K562 (cell line): ENCODE results near the gene ZNF30. TPM values are rescaled to one million over a fixed set of nuclear protein-coding genes. Genes with fewer than 3 reads are reported as not detected.

ENCODE experiments used
- ATAC-seq: fragments of 200-7000 bp; cut with Tn5 transposase; 3 replicates; pipeline ENCODE4 v1.9.1; 2020; ENCODE audit warnings: moderate library complexity
- BruUV-seq: library from RNA; stranded (reverse); fragments of 400-500 nt; replicated peaks from 2 replicates; lab custom pipeline; 2021; lab: Mats Ljungman, UMichigan
- CTCF ChIA-PET: fragments of 300-600 bp; formaldehyde crosslinking; extraction: SDS; loops from one replicate; lab custom pipeline; 2021; ENCODE audit warnings: low intra/inter-chr PET ratio; lab: Yijun Ruan, JAX
- POLR2A ChIA-PET: fragments of 300-600, 350-650 bp; sonication (Branson Sonifier 250); formaldehyde crosslinking; extraction: SDS; loops from one replicate; lab custom pipeline; 2021; ENCODE audit warnings: antibody characterized with exemption, inconsistent platforms; lab: Yijun Ruan, JAX
- DNase-seq, 4 experiments: peaks; one replicate each; pipeline versions ENCODE4 v3.0.0 to v3.0.0-alpha.2; 2011 to 2018; ENCODE audit warnings: low spot score in 3 of 4, mixed read lengths in 3 of 4; ENCODE audit errors: extremely low read depth in 1 of 4
- FAIRE-seq: peaks from 2 replicates; lab custom pipeline; 2011; peaks lifted over from hg19 to GRCh38; lab: Jason Lieb, UNC
- H2AFZ ChIP-seq: 2 replicates; pipeline ENCODE4 v1.6.0; 2011; ENCODE audit warnings: low read depth, low read length, control low read depth, inconsistent platforms
- H3K27ac ChIP-seq: fragments of 200-600 bp; 3 replicates; pipeline ENCODE4 v1.8.0; 2011; ENCODE audit warnings: low read depth, mild to moderate bottlenecking, control low read depth, inconsistent platforms, low read length, moderate library complexity, mixed read lengths; ENCODE audit errors: extremely low read depth
- H3K27me3 ChIP-seq, 2 experiments: fragments of 300-600 bp in 1 of 2; 2 replicates in 1 of 2; 3 replicates in 1 of 2; pipeline versions ENCODE4 v1.6.0 to v1.8.0; 2011; ENCODE audit warnings: inconsistent platforms in 2 of 2, low read length in 2 of 2, mild to moderate bottlenecking in 1 of 2, mixed read lengths in 1 of 2, moderate library complexity in 1 of 2; ENCODE audit not compliant: control insufficient read depth in 2 of 2, insufficient read depth in 2 of 2
- H3K36me3 ChIP-seq: fragments of 300-600 bp; 3 replicates; pipeline ENCODE4 v1.8.0; 2011; ENCODE audit warnings: mild to moderate bottlenecking, low read length, inconsistent platforms; ENCODE audit not compliant: control insufficient read depth, insufficient read depth
- H3K4me1 ChIP-seq, 2 experiments: fragments of 200-600 bp in 1 of 2; replicated peaks in 1 of 2; 2 replicates in 1 of 2; 3 replicates in 1 of 2; pipeline versions ENCODE4 v1.5.1 to v1.8.0; 2011; ENCODE audit warnings: inconsistent platforms in 2 of 2, low read length in 2 of 2, mild to moderate bottlenecking in 1 of 2, mixed read lengths in 1 of 2, moderate library complexity in 1 of 2; ENCODE audit not compliant: control insufficient read depth in 2 of 2, insufficient read depth in 2 of 2
- H3K4me2 ChIP-seq: 2 replicates; pipeline ENCODE4 v1.6.1; 2011; ENCODE audit warnings: low read length, control low read depth, inconsistent platforms, mixed read lengths; ENCODE audit not compliant: insufficient read depth
- H3K4me3 ChIP-seq: fragments of 200-600 bp; sonication (generic), shearing (Covaris generic); 2 replicates; pipeline ENCODE4 v1.5.1; 2016; ENCODE audit warnings: control low read depth, inconsistent platforms
- H3K79me2 ChIP-seq: fragments of 200-600 bp; 3 replicates; pipeline ENCODE4 v1.8.0; 2011; ENCODE audit warnings: low read length, inconsistent platforms; ENCODE audit not compliant: control insufficient read depth, insufficient read depth
- H3K9ac ChIP-seq, 2 experiments: 2 replicates each; pipeline versions ENCODE4 v1.6.0 to v1.6.1; 2011; ENCODE audit warnings: low read depth in 2 of 2, low read length in 2 of 2, control low read depth in 1 of 2, inconsistent platforms in 1 of 2, mild to moderate bottlenecking in 1 of 2, mixed read lengths in 1 of 2; ENCODE audit not compliant: insufficient read depth in 1 of 2
- H3K9me1 ChIP-seq: one replicate; pipeline ENCODE4 v1.6.0; 2011; ENCODE audit warnings: inconsistent platforms, mild to moderate bottlenecking, low read length, moderate library complexity; ENCODE audit not compliant: control insufficient read depth, insufficient read depth
- H3K9me3 ChIP-seq: replicated peaks from 2 replicates; pipeline ENCODE4 v1.5.1; 2011; ENCODE audit warnings: low read depth, low read length, inconsistent platforms; ENCODE audit not compliant: control insufficient read depth, insufficient read depth
- H4K20me1 ChIP-seq: replicated peaks from 2 replicates; pipeline ENCODE4 v1.6.1; 2011; ENCODE audit warnings: low read length, inconsistent platforms, mixed read lengths; ENCODE audit not compliant: control insufficient read depth, insufficient read depth
- ARNT ChIP-seq, 2 experiments: fragments of 450-650 bp; IDR thresholded peaks; 2 replicates each; pipeline ENCODE4 v1.6.1; 2016; ENCODE audit warnings: mild to moderate bottlenecking in 1 of 2
- CBX3 ChIP-seq, 2 experiments: IDR thresholded peaks; 1 replicate in 1 of 2; 2 replicates in 1 of 2; pipeline ENCODE4 v1.6.1; 2012; ENCODE audit warnings: inconsistent platforms in 2 of 2, low read length in 2 of 2, borderline replicate concordance in 1 of 2, control low read depth in 1 of 2
- CGGBP1 ChIP-seq: fragments of 250-450 bp; sonication (Bioruptor Pico); IDR thresholded peaks from 2 replicates; pipeline ENCODE4 v1.9.0; 2021; ENCODE audit warnings: mild to moderate bottlenecking
- DNMT1 ChIP-seq: fragments of 450-650 bp; IDR thresholded peaks from 2 replicates; pipeline ENCODE4 v1.6.1; 2016; ENCODE audit warnings: antibody characterized with exemption, mild to moderate bottlenecking
- KLF13 ChIP-seq: fragments of 450-650 bp; IDR thresholded peaks from 2 replicates; pipeline ENCODE4 v1.6.1; 2016; ENCODE audit warnings: missing genetic modification characterization, low read depth, mild to moderate bottlenecking, missing compliant biosample characterization, moderate library complexity, borderline replicate concordance
- MBD2 ChIP-seq: sonication (generic); IDR thresholded peaks from 2 replicates; pipeline ENCODE4 v1.6.1; 2016; ENCODE audit warnings: low read depth, borderline replicate concordance
- POLR2B ChIP-seq: fragments of 450-650 bp; IDR thresholded peaks from 2 replicates; pipeline ENCODE4 v1.6.1; 2018; ENCODE audit warnings: low read depth; ENCODE audit not compliant: partially characterized antibody
- RBM14 ChIP-seq: fragments of 200-400 bp; formaldehyde crosslinking; IDR thresholded peaks from 2 replicates; pipeline ENCODE4 v1.6.1; 2018; ENCODE audit warnings: low read depth, mild to moderate bottlenecking, low read length, moderate library complexity, borderline replicate concordance; ENCODE audit not compliant: insufficient read depth
- SLC30A9 ChIP-seq: fragments of 250-450 bp; sonication (Bioruptor Pico); IDR thresholded peaks from 2 replicates; pipeline ENCODE4 v1.8.0; 2022; ENCODE audit warnings: mild to moderate bottlenecking, moderate library complexity
- WHSC1 ChIP-seq: IDR thresholded peaks from one replicate; pipeline ENCODE4 v1.6.1; 2012; ENCODE audit warnings: low read length, control low read depth, inconsistent platforms
- ZMIZ1 ChIP-seq, 2 experiments: fragments of 150-350 bp in 1 of 2; IDR thresholded peaks; 2 replicates each; pipeline ENCODE4 v1.6.1; 2012 to 2016; ENCODE audit warnings: low read depth in 2 of 2, low read length in 2 of 2, mild to moderate bottlenecking in 1 of 2, moderate library complexity in 1 of 2
- ZNF124 ChIP-seq: sonication (generic); formaldehyde crosslinking; IDR thresholded peaks from 2 replicates; pipeline ENCODE4 v1.8.1; 2022; ENCODE audit warnings: missing genetic modification reagents
- ZNF282 ChIP-seq: sonication (generic); formaldehyde crosslinking; IDR thresholded peaks from 2 replicates; pipeline ENCODE4 v1.8.1; 2023; ENCODE audit warnings: missing genetic modification reagents
- ZNF3 ChIP-seq: fragments of 250-450 bp; sonication (Bioruptor Pico); IDR thresholded peaks from 2 replicates; pipeline ENCODE4 v1.5.0; 2021; ENCODE audit warnings: mild to moderate bottlenecking, moderate library complexity
- ZNF445 ChIP-seq: fragments of 250-450 bp; sonication (Bioruptor Pico); IDR thresholded peaks from 2 replicates; pipeline ENCODE4 v1.4.0; 2020; ENCODE audit warnings: low read depth, mild to moderate bottlenecking, moderate library complexity
- ZZZ3 ChIP-seq: fragments of 450-650 bp; IDR thresholded peaks from 2 replicates; pipeline ENCODE4 v1.6.1; 2016; ENCODE audit warnings: antibody characterized with exemption, mild to moderate bottlenecking, moderate library complexity
- in situ Hi-C: fragments of 300-500 bp; cut with MboI; formaldehyde crosslinking; loops from 4 replicates; pipeline ENCODE4 v1.15.0; 2018; ENCODE audit warnings: inconsistent platforms, mixed read lengths
- intact Hi-C: fragments of 100-400 bp; cut with micrococcal nuclease; formaldehyde crosslinking; loops from 2 replicates; pipeline ENCODE4 v1.14.2; 2022
- polyA plus RNA-seq, 8 experiments: library from polyadenylated mRNA; depleted of rRNA in 4 of 8; stranded (reverse) in 5 of 8; unstranded in 3 of 8; fragments of >200 nt; fragmentation: Nextera tagmentation in 2 of 8; fragmentation: Illumina TruSeq in 1 of 8; extraction: Ambion mirVana in 2 of 8; extraction: Trizol in 1 of 8; gene quantifications; 2 replicates each; pipeline versions ENCODE4 v1.2.1 to v1.2.3, GENCODE V29; 2011 to 2014; ENCODE audit warnings: inconsistent platforms in 1 of 8, missing spikeins in 1 of 8
- total RNA-seq, 7 experiments: library from RNA; depleted of rRNA in 6 of 7; stranded (reverse); fragments of >200 nt in 6 of 7; fragmentation: Illumina TruSeq in 2 of 7; extraction: Trizol in 2 of 7; gene quantifications; 2 replicates each; pipeline versions ENCODE4 v1.2.1 to v1.2.3, GENCODE V29; 2011 to 2021; ENCODE audit warnings: low replicate concordance in 1 of 7

The ZNF30 gene
- total and polyA plus RNA-seq, 9 of the 15 experiments (the other 6 are each of a cell fraction or from before 2014, with no cell fraction given), result 7.3 to 13.4 (median 10.6) TPM

- peak; percentile 62 for TF ChIP-seq POLR2B
- TF ChIP-seq ZMIZ1 (IDR thresholded peaks at IDR 0.05; ENCODE audit: low read depth in 2 of 2, low read length in 2 of 2), result peak in 1 of 2 experiments; percentile 27; a peak in 1 of 4 replicates
These were observed at the start of gene ZNF30 (continued) for GRCh38 chr19:34926685-34927375.

GRCh38 chr19:34879563-34879962, 47.1 kb upstream of the ZNF30 start:
- no peak for FAIRE-seq
- Histone ChIP-seq H3K4me1 (no peaks in the 10 kb centered on the region; a peak in 2 of 5 replicates), H3K79me2 (no peaks in the 10 kb centered on the region), H4K20me1 (no peaks in the 10 kb centered on the region), H3K9me1 (no peaks in the 10 kb centered on the region), H3K9ac (no peak overlapping the region), H3K4me2 (no peak overlapping the region), H3K9me3 (no peaks in the 10 kb centered on the region), H3K27ac (no peak overlapping the region), H2AFZ (no peak overlapping the region), H3K4me3 (no peak overlapping the region), H3K27me3 (no peaks in the 10 kb centered on the region), H3K36me3 (no peaks in the 10 kb centered on the region)
- no peak for ATAC-seq
- ChIA-PET POLR2A (interaction anchor here (0.6 to 1.1 kb wide), 2 partner anchors 10 to 12 kb away, joined by 3 read pairs; no protein-coding TSS in a partner anchor), CTCF (no interaction called here)
- no TSS peak for BruUV-seq
- in situ Hi-C loops, result no loop called here
- intact Hi-C loops, result no loop called here
- no peak for DNase-seq
- no peak for TF ChIP-seq SLC30A9 (CRISPR knock-in tag)
- TF ChIP-seq WHSC1, result no peak
- no peak for TF ChIP-seq ZNF445 (CRISPR knock-in tag)
- no peak for TF ChIP-seq ZZZ3
- no peak for TF ChIP-seq CGGBP1 (CRISPR knock-in tag)
- TF ChIP-seq KLF13 (tag), result no peak
- no peak for TF ChIP-seq ZNF282
- TF ChIP-seq ZNF124, result no peak
- no peak for TF ChIP-seq CBX3 (IDR thresholded peaks at IDR 0.05; ENCODE audit: borderline replicate concordance in 1 of 2, low read length in 2 of 2)
- TF ChIP-seq RBM14, result no peak
- TF ChIP-seq ARNT (IDR thresholded peaks at IDR 0.05), result no peak
- no peak for TF ChIP-seq ZNF3 (CRISPR knock-in tag)
- no peak for TF ChIP-seq MBD2
- no peak for TF ChIP-seq DNMT1
